CD8-positive, alpha-beta memory T cell (primary cell): Measurements from ENCODE around the gene CYB5R2. TPM values are rescaled to one million over a fixed set of nuclear protein-coding genes. Genes with fewer than 3 reads are reported as not detected.

Experiments used
- CTCF ChIA-PET: fragments of 350-600 bp; sonication (Branson Sonifier 250); formaldehyde crosslinking; loops from one replicate; lab custom pipeline; 2021; ENCODE audit warnings: antibody characterized with exemption; lab: Charles Lee
- POLR2A ChIA-PET: fragments of 350-600 bp; sonication (Branson Sonifier 250); formaldehyde crosslinking; loops from one replicate; lab custom pipeline; 2021; ENCODE audit warnings: antibody characterized with exemption; lab: Charles Lee
- DNase-seq, 5 donors: peaks; one replicate each; pipeline versions ENCODE4 v3.0.0 to v3.0.0-alpha.2; 2020 to 2022; ENCODE audit warnings: mixed read lengths in 1 of 5
- H3K27ac ChIP-seq: one replicate; pipeline ENCODE4 v1.7.0; 2013; ENCODE audit warnings: low read depth, mild to moderate bottlenecking, low read length, moderate library complexity
- H3K27me3 ChIP-seq: 2 replicates; pipeline ENCODE4 v1.7.0; 2013; ENCODE audit warnings: low read length, mild to moderate bottlenecking; ENCODE audit not compliant: insufficient read depth, poor library complexity, severe bottlenecking
- H3K36me3 ChIP-seq: 2 replicates; pipeline ENCODE4 v1.7.0; 2013; ENCODE audit warnings: mild to moderate bottlenecking, low read length, moderate library complexity; ENCODE audit not compliant: insufficient read depth
- H3K4me1 ChIP-seq: 2 replicates; pipeline ENCODE4 v1.7.0; 2013; ENCODE audit warnings: mild to moderate bottlenecking, low read length, moderate library complexity; ENCODE audit not compliant: insufficient read depth
- H3K4me3 ChIP-seq: 2 replicates; pipeline ENCODE4 v1.7.0; 2013; ENCODE audit warnings: mild to moderate bottlenecking, low read length
- H3K9me3 ChIP-seq: 2 replicates; pipeline ENCODE4 v1.7.0; 2013; ENCODE audit warnings: mild to moderate bottlenecking, low read length
- H3K27ac Mint-ChIP-seq, 8 donors: one replicate each; pipeline ENCODE4 v1.8.0; 2020 to 2021; ENCODE audit warnings: mixed read lengths in 8 of 8, mild to moderate bottlenecking in 6 of 8, inconsistent platforms in 3 of 8, moderate library complexity in 3 of 8
- H3K27me3 Mint-ChIP-seq, 2 donors: one replicate each; pipeline ENCODE4 v1.8.0; 2020 to 2021; ENCODE audit warnings: mixed read lengths in 2 of 2, mild to moderate bottlenecking in 1 of 2, moderate library complexity in 1 of 2
- H3K36me3 Mint-ChIP-seq, 3 donors: one replicate each; pipeline ENCODE4 v1.8.0; 2020 to 2021; ENCODE audit warnings: mixed read lengths in 3 of 3, inconsistent platforms in 1 of 3, mild to moderate bottlenecking in 1 of 3
- H3K4me1 Mint-ChIP-seq, 3 donors: one replicate each; pipeline ENCODE4 v1.8.0; 2020 to 2021; ENCODE audit warnings: mixed read lengths in 3 of 3, inconsistent platforms in 1 of 3, mild to moderate bottlenecking in 1 of 3
- H3K4me3 Mint-ChIP-seq, 7 donors: one replicate each; pipeline ENCODE4 v1.8.0; 2020 to 2021; ENCODE audit warnings: mixed read lengths in 7 of 7, mild to moderate bottlenecking in 6 of 7, moderate library complexity in 4 of 7, inconsistent platforms in 2 of 7
- H3K9me3 Mint-ChIP-seq, 5 donors: one replicate each; pipeline ENCODE4 v1.8.0; 2020 to 2022; ENCODE audit warnings: mixed read lengths in 5 of 5, mild to moderate bottlenecking in 3 of 5, moderate library complexity in 2 of 5, inconsistent platforms in 1 of 5
- polyA plus RNA-seq: library from polyadenylated mRNA; unstranded; fragments of 300-500 nt; fragmentation: Illumina TruSeq; gene quantifications from one replicate; pipeline ENCODE4 v1.2.3, GENCODE V29; 2021
- total RNA-seq, 2 experiments: library from RNA; stranded (reverse); gene quantifications; one replicate each; pipeline ENCODE4 v1.2.3, GENCODE V29; 2021

The CYB5R2 gene
- total and polyA plus RNA-seq, 3 experiments from 2014 or later: 0.12 to 1.2 (median 0.80) TPM

- no peaks in the 10 kb centered on the region for H3K4me1 ChIP-seq
- no peaks in the 10 kb centered on the region for H3K9me3 ChIP-seq
- no peaks in the 10 kb centered on the region for H3K4me1 Mint-ChIP-seq
- H3K27ac ChIP-seq: no peak overlapping the region
- H3K27ac Mint-ChIP-seq: peak overlapping the region in 2 of 8 donors; percentile 14 to 49
- H3K36me3 Mint-ChIP-seq: peaks cover 0 to 55% (median 4%) of the 10 kb centered on the region in 3 donors
- no peaks in the 10 kb centered on the region for H3K9me3 Mint-ChIP-seq
- no peak for DNase-seq
- POLR2A ChIA-PET: no interaction called here
- no peaks in the 10 kb centered on the region for H3K36me3 ChIP-seq
- H3K27me3 Mint-ChIP-seq: no peaks in the 10 kb centered on the region
- no peak overlapping the region for H3K4me3 ChIP-seq
- no peaks in the 10 kb centered on the region for H3K27me3 ChIP-seq
- CTCF ChIA-PET: interaction anchor here (1.2 to 1.4 kb wide), 2 partner anchors 9 to 113 kb away, joined by 3 read pairs; no protein-coding TSS in a partner anchor
- H3K4me3 Mint-ChIP-seq: no peak overlapping the region
Measured at GRCh38 chr11:7643314-7643713, 30.0 kb downstream of the CYB5R2 start.

- Histone ChIP-seq H3K4me3 (no peak overlapping the region), H3K4me1 (no peaks in the 10 kb centered on the region), H3K27ac (no peak overlapping the region), H3K36me3 (no peaks in the 10 kb centered on the region), H3K9me3 (no peaks in the 10 kb centered on the region), H3K27me3 (no peaks in the 10 kb centered on the region)
- POLR2A ChIA-PET: no interaction called here
- no peaks in the 10 kb centered on the region for H3K4me1 Mint-ChIP-seq
- CTCF ChIA-PET: interaction anchor here (1.2 to 1.4 kb wide), 2 partner anchors 9 to 113 kb away, joined by 3 read pairs; no protein-coding TSS in a partner anchor
- no peak overlapping the region for H3K27ac Mint-ChIP-seq
- H3K36me3 Mint-ChIP-seq: peaks cover 0 to 54% (median 4%) of the 10 kb centered on the region in 3 donors
- H3K27me3 Mint-ChIP-seq: no peaks in the 10 kb centered on the region
- no peak overlapping the region for H3K4me3 Mint-ChIP-seq
- no peak for DNase-seq
- no peaks in the 10 kb centered on the region for H3K9me3 Mint-ChIP-seq
Measured at GRCh38 chr11:7642747-7643146, 30.6 kb downstream of the CYB5R2 start.

GRCh38 chr11:7640816-7641215, 32.5 kb downstream of the CYB5R2 start:
- CTCF ChIA-PET: no interaction called here
- no peak for DNase-seq
- Mint-ChIP-seq H3K36me3 (peaks cover 2 to 66% (median 8%) of the 10 kb centered on the region in 3 donors), H3K4me1 (no peaks in the 10 kb centered on the region), H3K9me3 (no peaks in the 10 kb centered on the region), H3K4me3 (no peak overlapping the region), H3K27me3 (no peaks in the 10 kb centered on the region), H3K27ac (peak overlapping the region in 1 of 8 donors; percentile 45)
- H3K4me3 ChIP-seq: no peak overlapping the region
- no peak overlapping the region for H3K27ac ChIP-seq
- H3K9me3 ChIP-seq: no peaks in the 10 kb centered on the region
- H3K27me3 ChIP-seq: no peaks in the 10 kb centered on the region
- no peaks in the 10 kb centered on the region for H3K36me3 ChIP-seq
- POLR2A ChIA-PET: no interaction called here
- no peaks in the 10 kb centered on the region for H3K4me1 ChIP-seq

GRCh38 chr11:7639643-7640025, 33.7 kb downstream of the CYB5R2 start:
- H3K27me3 ChIP-seq: no peaks in the 10 kb centered on the region
- H3K36me3 Mint-ChIP-seq: peaks cover 3 to 68% (median 10%) of the 10 kb centered on the region in 3 donors
- H3K4me1 Mint-ChIP-seq: no peaks in the 10 kb centered on the region
- H3K27ac ChIP-seq: no peak overlapping the region
- no peaks in the 10 kb centered on the region for H3K36me3 ChIP-seq
- no peaks in the 10 kb centered on the region for H3K9me3 Mint-ChIP-seq
- DNase-seq: no peak
- H3K27me3 Mint-ChIP-seq: no peaks in the 10 kb centered on the region
- H3K4me1 ChIP-seq: no peaks in the 10 kb centered on the region
- ChIA-PET POLR2A (no interaction called here), CTCF (no interaction called here)
- H3K27ac Mint-ChIP-seq: no peak overlapping the region
- no peak overlapping the region for H3K4me3 ChIP-seq
- H3K4me3 Mint-ChIP-seq: no peak overlapping the region
- H3K9me3 ChIP-seq: no peaks in the 10 kb centered on the region

- Mint-ChIP-seq H3K4me3 (no peak overlapping the region), H3K27ac (no peak overlapping the region), H3K27me3 (no peaks in the 10 kb centered on the region), H3K36me3 (peaks cover 8 to 74% (median 13%) of the 10 kb centered on the region in 3 donors), H3K4me1 (no peaks in the 10 kb centered on the region), H3K9me3 (no peaks in the 10 kb centered on the region)
- H3K27ac ChIP-seq: no peak overlapping the region
- POLR2A ChIA-PET: no interaction called here
- H3K27me3 ChIP-seq: no peaks in the 10 kb centered on the region
- no peaks in the 10 kb centered on the region for H3K4me1 ChIP-seq
- no peaks in the 10 kb centered on the region for H3K36me3 ChIP-seq
- CTCF ChIA-PET: no interaction called here
- no peak for DNase-seq
- H3K4me3 ChIP-seq: no peak overlapping the region
- H3K9me3 ChIP-seq: no peaks in the 10 kb centered on the region
Measured at GRCh38 chr11:7638710-7639642, 34.3 kb downstream of the CYB5R2 start.

- H3K27ac ChIP-seq: no peak overlapping the region
- H3K4me3 ChIP-seq: no peak overlapping the region
- ChIA-PET CTCF (interaction anchor here (1.1 to 1.4 kb wide), 2 partner anchors 11 to 15 kb away, joined by 3 to 4 read pairs; no protein-coding TSS in a partner anchor), POLR2A (no interaction called here)
- no peak for DNase-seq
- Mint-ChIP-seq H3K27ac (no peak overlapping the region), H3K4me1 (no peaks in the 10 kb centered on the region), H3K4me3 (no peak overlapping the region), H3K36me3 (peaks cover 8 to 77% (median 13%) of the 10 kb centered on the region in 3 donors), H3K9me3 (no peaks in the 10 kb centered on the region), H3K27me3 (no peaks in the 10 kb centered on the region)
- H3K9me3 ChIP-seq: no peaks in the 10 kb centered on the region
- no peaks in the 10 kb centered on the region for H3K27me3 ChIP-seq
- H3K4me1 ChIP-seq: no peaks in the 10 kb centered on the region
- peaks cover under 1% of the 10 kb centered on the region for H3K36me3 ChIP-seq
Measured at GRCh38 chr11:7637447-7638157, 35.7 kb downstream of the CYB5R2 start.

GRCh38 chr11:7636350-7636749, 37.0 kb downstream of the CYB5R2 start:
- Mint-ChIP-seq H3K36me3 (peaks cover 14 to 77% (median 17%) of the 10 kb centered on the region in 3 donors), H3K4me3 (no peak overlapping the region), H3K27ac (no peak overlapping the region), H3K9me3 (no peaks in the 10 kb centered on the region), H3K4me1 (no peaks in the 10 kb centered on the region), H3K27me3 (no peaks in the 10 kb centered on the region)
- Histone ChIP-seq H3K27me3 (no peaks in the 10 kb centered on the region), H3K27ac (no peak overlapping the region), H3K36me3 (peaks cover 5% of the 10 kb centered on the region), H3K4me1 (no peaks in the 10 kb centered on the region), H3K4me3 (no peak overlapping the region), H3K9me3 (no peaks in the 10 kb centered on the region)
- ChIA-PET CTCF (interaction anchor here (1.5 kb wide), 1 partner anchor 58 kb away, joined by 4 read pairs; no protein-coding TSS in a partner anchor), POLR2A (no interaction called here)
- DNase-seq: no peak

GRCh38 chr11:7635708-7636107, 37.6 kb downstream of the CYB5R2 start:
- Mint-ChIP-seq H3K4me3 (no peak overlapping the region), H3K27ac (no peak overlapping the region), H3K4me1 (no peaks in the 10 kb centered on the region), H3K9me3 (no peaks in the 10 kb centered on the region), H3K27me3 (no peaks in the 10 kb centered on the region), H3K36me3 (peaks cover 16 to 77% (median 17%) of the 10 kb centered on the region in 3 donors)
- no peak overlapping the region for H3K27ac ChIP-seq
- no peaks in the 10 kb centered on the region for H3K27me3 ChIP-seq
- H3K9me3 ChIP-seq: no peaks in the 10 kb centered on the region
- DNase-seq: no peak
- ChIA-PET CTCF (interaction anchor here (1.5 kb wide), 1 partner anchor 59 kb away, joined by 4 read pairs; no protein-coding TSS in a partner anchor), POLR2A (no interaction called here)
- H3K36me3 ChIP-seq: peaks cover 5% of the 10 kb centered on the region
- H3K4me3 ChIP-seq: no peak overlapping the region
- H3K4me1 ChIP-seq: no peaks in the 10 kb centered on the region
